Adrenal gland (tissue), 12 donors: ENCODE results near the gene SLC46A2. TPM values are rescaled to one million over a fixed set of nuclear protein-coding genes. Genes with fewer than 3 reads are reported as not detected.
A peak's percentile ranks its signal among the peaks of the same experiment; 100 is the strongest.

Experiments used
- DNase-seq, 7 donors: peaks; one replicate each; pipeline ENCODE4 v3.0.0-alpha.2; 2019 to 2020
- H3K27ac ChIP-seq, 5 donors: fragments of 200-600 bp; sonication (generic) in 4 of 5; 1 replicate in 3 of 5; 2 replicates in 2 of 5; pipeline versions ENCODE4 v1.5.1 to v1.8.0; 2016 to 2020; ENCODE audit warnings: mild to moderate bottlenecking in 1 of 5
- H3K27me3 ChIP-seq: fragments of 200-600 bp; 2 replicates; pipeline ENCODE4 v1.8.0; 2021
- H3K36me3 ChIP-seq, 2 donors: fragments of 200-600 bp; replicated peaks in 1 of 2; 1 replicate in 1 of 2; 2 replicates in 1 of 2; pipeline versions ENCODE4 v1.5.1 to v1.8.0; 2018 to 2022
- H3K4me1 ChIP-seq, 2 donors: fragments of 200-600 bp; replicated peaks in 1 of 2; 1 replicate in 1 of 2; 2 replicates in 1 of 2; pipeline versions ENCODE4 v1.5.1 to v1.8.0; 2018 to 2021
- H3K4me3 ChIP-seq, 4 donors: fragments of 200-600 bp; sonication (generic) in 3 of 4; one replicate each; pipeline ENCODE4 v1.5.1; 2016 to 2018
- H3K9me3 ChIP-seq, 3 donors: fragments of 200-600 bp; sonication (generic) in 1 of 3; replicated peaks in 1 of 3; 1 replicate in 2 of 3; 2 replicates in 1 of 3; pipeline versions ENCODE4 v1.5.1 to v1.8.0; 2016 to 2021
- POLR2A ChIP-seq, 2 donors: fragments of 450-650 bp; IDR thresholded peaks; one replicate each; pipeline ENCODE4 v1.6.1; 2017; ENCODE audit warnings: antibody characterized with exemption in 2 of 2, mild to moderate bottlenecking in 2 of 2, moderate library complexity in 1 of 2
- WGBS, 4 donors: extraction: QIAGEN DNeasy Blood & Tissue Kit in 2 of 4; methylation state at CpG; one replicate each; pipeline versions ENCODE4 v1.1.5 to v1.1.7; 2013 to 2017; 5-methylcytosine and 5-hydroxymethylcytosine counted together
- intact Hi-C, 2 donors: fragments of 100-400 bp; cut with DNase I; formaldehyde crosslinking; loops; one replicate each; pipeline versions ENCODE4 v1.14.1 to v1.15.0; 2022 to 2023
- polyA plus RNA-seq, 3 donors: library from polyadenylated mRNA; stranded (reverse); fragments of 200-250 nt in 2 of 3; fragments of 350-450 nt in 1 of 3; fragmentation: Illumina TruSeq in 1 of 3; extraction: RNeasy Lipid Tissue Mini Kit (QIAGEN cat#74804) in 1 of 3; gene quantifications; one replicate each; pipeline ENCODE4 v1.2.3, GENCODE V29; 2013 to 2014
- total RNA-seq, 9 donors: library from RNA; depleted of rRNA in 4 of 9; stranded (reverse); fragments of >200 nt in 4 of 9; fragments of 120-200 nt in 1 of 9; fragmentation: NEBNext Ultra II Directional in 1 of 9; extraction: Animal tissue kit (Norgen Biotek cat#: 25700) in 1 of 9; gene quantifications; one replicate each; pipeline versions ENCODE4 v1.1.0 to v1.2.4, GENCODE V29; 2013 to 2023
- TF ChIP-seq, protein P1 (sequence below), 6 experiments: fragments of 450-650 bp in 4 of 6; fragments of 200-600 bp in 2 of 6; sonication (generic) in 1 of 6; IDR thresholded peaks; 1 replicate in 5 of 6; 2 replicates in 1 of 6; pipeline versions ENCODE4 v1.5.1 to v1.8.0; 2016 to 2021; ENCODE audit warnings: antibody characterized with exemption in 6 of 6, mild to moderate bottlenecking in 2 of 6, moderate library complexity in 1 of 6
- donor health status: healthy with polysubstance abuse.
- donor health status: Bipolar disorder and iron deficiency.
- donor health status: DM: yes; HTN: yes; CAD: no.
- donor health status: DM: no; HTN: no; CAD: no.
- donor health status: DM: no; HTN: no; CAD: no.
- donor health status: DM: yes; HTN: yes; CAD: no.

Gene SLC46A2
- total and polyA plus RNA-seq, 12 donors: 0.07 to 1.9 (median 0.48) TPM; not detected in 6

DNA sequence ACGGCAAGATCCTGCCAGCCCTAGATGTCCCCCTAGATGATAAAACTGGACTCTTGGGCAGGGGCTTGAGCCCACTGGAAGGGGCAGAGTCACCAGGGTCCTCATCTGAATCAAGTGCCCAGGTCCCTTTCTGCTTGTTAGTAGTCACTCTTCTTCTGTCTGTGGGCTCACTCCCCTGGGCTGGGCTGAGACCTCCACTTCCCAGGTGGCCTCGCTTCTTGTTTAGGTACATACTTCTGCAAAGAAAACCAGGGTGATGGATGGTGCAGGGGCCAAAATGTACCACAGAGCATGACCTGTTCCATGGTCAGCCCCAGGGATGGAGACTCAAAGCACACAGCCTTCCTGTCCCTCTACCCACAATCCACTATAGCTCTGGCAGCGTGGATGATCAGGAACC is 845 bp upstream of the SLC46A2 start:
- DNase-seq: no peak
- Histone ChIP-seq H3K27ac (no peak overlapping the region), H3K4me1 (peaks cover 0 to 12% of the 10 kb centered on the region in 2 donors), H3K4me3 (no peak overlapping the region), H3K27me3 (peaks cover 18% of the 10 kb centered on the region), H3K9me3 (no peaks in the 10 kb centered on the region), H3K36me3 (no peaks in the 10 kb centered on the region)
- intact Hi-C loops: no loop called here
- TF ChIP-seq POLR2A (IDR thresholded peaks at IDR 0.05): no peak
- TF ChIP-seq, protein P1, sequence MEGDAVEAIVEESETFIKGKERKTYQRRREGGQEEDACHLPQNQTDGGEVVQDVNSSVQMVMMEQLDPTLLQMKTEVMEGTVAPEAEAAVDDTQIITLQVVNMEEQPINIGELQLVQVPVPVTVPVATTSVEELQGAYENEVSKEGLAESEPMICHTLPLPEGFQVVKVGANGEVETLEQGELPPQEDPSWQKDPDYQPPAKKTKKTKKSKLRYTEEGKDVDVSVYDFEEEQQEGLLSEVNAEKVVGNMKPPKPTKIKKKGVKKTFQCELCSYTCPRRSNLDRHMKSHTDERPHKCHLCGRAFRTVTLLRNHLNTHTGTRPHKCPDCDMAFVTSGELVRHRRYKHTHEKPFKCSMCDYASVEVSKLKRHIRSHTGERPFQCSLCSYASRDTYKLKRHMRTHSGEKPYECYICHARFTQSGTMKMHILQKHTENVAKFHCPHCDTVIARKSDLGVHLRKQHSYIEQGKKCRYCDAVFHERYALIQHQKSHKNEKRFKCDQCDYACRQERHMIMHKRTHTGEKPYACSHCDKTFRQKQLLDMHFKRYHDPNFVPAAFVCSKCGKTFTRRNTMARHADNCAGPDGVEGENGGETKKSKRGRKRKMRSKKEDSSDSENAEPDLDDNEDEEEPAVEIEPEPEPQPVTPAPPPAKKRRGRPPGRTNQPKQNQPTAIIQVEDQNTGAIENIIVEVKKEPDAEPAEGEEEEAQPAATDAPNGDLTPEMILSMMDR (IDR thresholded peaks at IDR 0.05): no peak
- WGBS, 4 donors: 78 to 100% (median 93%) methylated on average over 2 to 3 of the region's 3 CpGs

DNA sequence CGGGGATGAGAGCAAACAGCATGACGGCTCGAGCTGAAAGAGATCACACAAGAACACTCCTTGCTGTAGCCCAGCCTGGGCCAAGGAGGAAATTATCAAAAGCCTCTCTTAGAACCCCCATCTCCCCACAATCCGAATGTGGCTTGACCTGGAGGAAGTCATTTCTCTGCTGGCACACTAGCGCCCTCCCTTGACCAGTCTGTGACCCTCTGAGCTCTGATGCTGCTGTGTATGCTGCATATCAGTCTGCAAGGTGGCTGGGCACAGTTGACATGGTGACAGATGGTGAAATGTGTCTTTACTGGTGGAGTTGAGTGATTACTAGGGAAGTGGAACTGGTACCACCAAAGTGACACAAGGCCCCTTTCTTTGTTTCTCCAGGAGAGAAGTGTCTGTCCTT is 3.3 kb downstream of the SLC46A2 start:
- WGBS, 4 donors: 61 to 81% (median 66%) methylated on average over 4 to 5 of the region's 5 CpGs
- peak in 3 of 7 donors; percentile 13 to 41 (median 22) for DNase-seq
- no peak overlapping the region for H3K27ac ChIP-seq

DNA sequence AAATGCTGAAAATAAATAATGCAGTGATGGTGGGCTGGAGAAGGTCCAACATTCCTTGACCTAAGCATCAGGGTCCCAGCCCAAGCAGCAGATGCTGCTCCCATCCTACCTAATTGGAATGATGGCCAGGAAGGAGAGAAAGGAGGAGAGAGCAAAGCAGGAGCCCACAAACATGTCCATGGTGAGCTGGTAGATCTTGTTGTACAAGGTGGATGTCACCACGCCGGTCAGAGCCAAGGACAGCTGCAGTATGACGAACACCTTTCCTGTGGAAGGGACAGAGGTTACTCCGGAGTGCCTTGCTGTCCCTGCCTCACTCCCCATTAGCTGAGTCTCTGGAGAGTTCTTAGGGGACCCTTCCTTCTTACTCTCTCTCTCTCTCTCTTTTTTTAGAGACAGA is 4.3 kb downstream of the SLC46A2 start:
- DNase-seq: no peak
- WGBS, 4 donors: 85 to 96% (median 88%) methylated on average over 4 of the region's 4 CpGs
- intact Hi-C loops: no loop called here

More for the DNA sequence above, 3.3 kb downstream of the SLC46A2 start:
- intact Hi-C loops: no loop called here
- Histone ChIP-seq H3K36me3 (no peaks in the 10 kb centered on the region), H3K27me3 (peaks cover 18% of the 10 kb centered on the region), H3K4me3 (no peak overlapping the region), H3K4me1 (peaks cover 0 to 12% of the 10 kb centered on the region in 2 donors), H3K9me3 (no peaks in the 10 kb centered on the region)
- TF ChIP-seq, protein P1 (IDR thresholded peaks at IDR 0.05): peak in 1 of 6 experiments; percentile 18
- no peak for TF ChIP-seq POLR2A (IDR thresholded peaks at IDR 0.05)

DNA sequence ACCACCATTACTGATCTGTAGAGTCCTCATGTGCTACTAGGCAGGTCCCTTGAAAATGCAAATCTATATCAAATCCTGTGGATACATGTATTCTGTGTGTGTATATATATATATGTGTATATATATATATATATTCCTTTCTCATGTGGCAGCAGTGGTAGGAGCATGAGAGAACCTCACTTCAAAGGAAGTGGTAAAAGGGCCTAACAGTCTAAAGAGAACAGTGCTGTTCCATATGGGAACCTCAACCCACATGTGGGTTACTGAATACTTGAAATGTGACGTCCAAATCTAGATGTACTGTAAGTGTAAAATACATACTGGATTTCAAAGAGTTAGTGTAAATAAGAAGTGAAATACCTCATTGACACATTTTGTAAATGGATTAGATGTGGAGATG is 5.4 kb downstream of the SLC46A2 start:
- intact Hi-C loops: no loop called here
- Histone ChIP-seq H3K27me3 (peaks cover 5% of the 10 kb centered on the region), H3K36me3 (no peaks in the 10 kb centered on the region), H3K4me3 (no peak overlapping the region), H3K27ac (no peak overlapping the region), H3K9me3 (no peaks in the 10 kb centered on the region), H3K4me1 (peaks cover 0 to 4% of the 10 kb centered on the region in 2 donors)
- no peak for DNase-seq
- TF ChIP-seq POLR2A (IDR thresholded peaks at IDR 0.05): no peak
- TF ChIP-seq, protein P1 (IDR thresholded peaks at IDR 0.05): no peak
- 73 to 93% (median 82%) methylated on average over 1 of the region's 1 CpG for WGBS, 4 donors

More for the DNA sequence above, 4.3 kb downstream of the SLC46A2 start:
- H3K27ac ChIP-seq: no peak overlapping the region
- H3K36me3 ChIP-seq: no peaks in the 10 kb centered on the region
- no peak overlapping the region for H3K4me3 ChIP-seq
- H3K9me3 ChIP-seq: no peaks in the 10 kb centered on the region
- TF ChIP-seq, protein P1 (IDR thresholded peaks at IDR 0.05): no peak
- TF ChIP-seq POLR2A (IDR thresholded peaks at IDR 0.05): no peak
- peaks cover 0 to 12% of the 10 kb centered on the region in 2 donors for H3K4me1 ChIP-seq
- peaks cover 16% of the 10 kb centered on the region for H3K27me3 ChIP-seq
